ENCODE measurements around the gene NME3.

NME3 gene

DNA sequence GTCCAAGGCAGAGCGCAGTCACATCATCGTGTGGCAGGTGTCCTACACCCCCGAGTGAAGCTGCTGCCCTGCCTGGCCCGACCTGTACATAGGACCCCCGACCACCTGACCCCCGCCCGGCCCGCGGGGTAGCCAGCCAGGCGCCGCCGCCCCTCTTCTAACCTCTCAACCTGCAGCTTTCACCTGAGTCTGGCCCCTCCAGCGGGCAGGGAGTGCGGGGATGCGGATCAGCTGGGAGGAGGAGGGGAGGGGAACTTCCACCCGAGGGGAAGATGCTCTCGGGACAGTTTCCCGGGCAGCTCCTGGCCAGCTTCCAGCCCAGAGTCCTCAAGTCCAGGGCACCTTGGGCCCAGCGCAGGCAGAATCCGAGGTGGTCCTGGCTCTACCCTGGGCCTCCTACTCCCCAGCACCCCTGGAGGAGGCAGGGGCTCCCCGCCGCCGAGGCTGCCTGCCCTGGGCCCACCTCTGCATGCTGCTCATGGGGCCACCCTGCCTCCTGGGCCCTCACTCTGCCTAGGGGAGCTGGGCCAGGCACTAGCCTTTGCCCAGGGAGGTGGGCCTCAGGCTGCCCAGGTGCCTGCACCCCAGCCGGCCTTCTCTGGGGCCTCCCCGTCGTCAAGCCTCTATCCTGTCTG lies 2.5 kb downstream of the NME3 start:
- no peak for DNase-seq (ENCODE audit: low read depth)

DNA sequence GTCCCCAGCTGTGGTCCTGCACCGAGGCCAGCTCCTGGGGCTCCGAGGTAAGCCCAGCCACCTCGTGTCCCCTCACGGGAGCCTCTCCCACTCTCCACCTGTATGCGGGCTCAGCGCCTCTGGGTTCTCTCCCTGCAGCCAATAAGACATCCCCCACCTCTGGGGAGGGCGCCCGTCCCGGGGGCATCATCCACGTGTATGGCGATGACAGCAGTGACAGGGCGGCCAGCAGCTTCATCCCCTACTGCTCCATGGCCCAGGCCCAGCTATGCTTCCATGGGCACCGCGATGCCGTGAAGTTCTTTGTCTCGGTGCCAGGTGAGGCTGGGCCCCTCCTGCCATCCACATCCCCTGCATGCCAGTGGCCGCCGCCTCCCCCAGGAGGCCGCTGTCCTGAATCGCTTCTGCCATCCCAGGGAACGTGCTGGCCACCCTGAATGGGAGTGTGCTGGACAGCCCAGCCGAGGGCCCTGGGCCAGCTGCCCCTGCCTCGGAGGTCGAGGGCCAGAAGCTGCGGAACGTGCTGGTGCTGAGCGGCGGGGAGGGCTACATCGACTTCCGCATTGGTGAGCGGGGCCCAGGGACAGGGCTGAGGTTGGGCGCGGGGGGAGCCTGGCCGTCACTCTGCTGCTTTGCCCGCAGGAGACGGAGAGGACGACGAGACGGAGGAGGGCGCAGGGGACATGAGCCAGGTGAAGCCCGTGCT lies 3.1 kb downstream of the NME3 start:
- DNase-seq (ENCODE audit: low read depth), result no peak

DNA sequence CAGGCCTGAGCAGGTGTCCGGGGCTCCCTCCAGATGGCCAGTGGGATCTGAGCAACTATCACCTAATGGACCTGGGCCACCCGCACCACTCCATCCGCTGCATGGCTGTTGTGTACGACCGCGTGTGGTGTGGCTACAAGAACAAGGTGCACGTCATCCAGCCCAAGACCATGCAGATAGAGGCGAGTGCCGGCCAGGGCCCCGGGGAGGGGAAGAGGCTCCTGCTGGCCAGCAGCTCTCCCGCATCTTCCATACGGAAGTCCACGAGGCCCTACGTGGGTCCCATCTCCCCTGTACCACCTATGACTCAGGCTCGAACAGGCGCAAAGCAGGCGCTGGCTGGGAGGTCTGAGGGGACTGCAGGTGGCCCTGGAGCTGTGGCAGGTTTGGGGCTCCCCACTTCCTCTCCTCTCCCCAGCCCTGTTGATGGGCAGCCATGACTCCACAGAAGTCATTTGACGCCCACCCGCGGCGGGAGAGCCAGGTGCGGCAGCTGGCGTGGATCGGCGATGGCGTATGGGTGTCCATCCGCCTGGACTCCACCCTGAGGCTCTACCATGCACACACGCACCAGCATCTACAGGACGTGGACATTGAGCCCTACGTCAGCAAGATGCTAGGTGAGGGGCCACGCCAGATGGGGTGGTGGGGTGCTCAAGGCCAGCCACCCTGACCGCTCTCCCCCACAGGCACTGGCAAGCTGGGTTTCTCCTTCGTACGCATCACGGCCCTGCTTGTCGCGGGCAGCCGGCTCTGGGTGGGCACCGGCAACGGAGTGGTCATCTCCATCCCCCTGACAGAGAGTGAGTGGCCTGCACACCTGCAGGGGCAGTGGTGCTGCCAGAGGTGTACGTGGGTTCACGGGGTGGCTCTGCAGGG lies 4.0 kb downstream of the NME3 start:
- no peak for DNase-seq (ENCODE audit: low read depth)

DNA sequence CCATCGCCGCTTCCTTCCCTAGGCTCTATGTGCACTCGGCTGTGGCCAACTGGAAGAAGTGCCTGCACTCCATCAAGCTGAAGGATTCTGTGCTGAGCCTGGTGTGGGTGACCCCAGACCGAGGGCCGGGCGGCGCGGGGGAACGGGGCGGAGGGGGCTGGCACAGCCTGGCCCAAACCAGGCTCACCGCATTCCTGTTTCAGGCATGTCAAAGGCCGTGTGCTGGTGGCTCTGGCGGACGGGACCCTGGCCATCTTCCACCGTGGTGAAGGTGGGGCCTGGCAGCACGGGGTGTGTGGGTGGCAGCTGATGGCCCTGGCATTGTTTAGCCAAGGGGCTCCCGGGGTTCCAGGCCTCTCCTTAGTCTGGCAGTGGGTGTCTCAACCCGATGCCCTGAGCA lies 4.6 kb downstream of the NME3 start:
- no peak for DNase-seq (ENCODE audit: low read depth)

DNA sequence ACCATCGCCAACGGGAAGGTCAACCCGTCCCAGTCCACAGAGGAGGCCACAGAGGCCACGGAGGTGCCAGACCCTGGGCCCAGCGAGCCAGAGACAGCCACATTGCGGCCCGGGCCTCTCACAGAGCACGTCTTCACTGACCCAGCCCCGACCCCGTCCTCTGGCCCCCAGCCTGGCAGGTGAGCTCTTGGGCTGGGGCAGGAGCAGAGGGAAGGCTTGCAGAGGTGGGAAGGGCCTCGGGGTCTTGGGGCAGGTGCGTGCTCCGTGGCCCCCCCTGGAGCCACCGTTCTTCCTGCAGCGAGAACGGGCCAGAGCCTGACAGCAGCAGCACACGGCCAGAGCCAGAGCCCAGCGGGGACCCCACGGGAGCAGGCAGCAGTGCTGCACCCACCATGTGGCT lies 5.1 kb downstream of the NME3 start:
- DNase-seq (ENCODE audit: low read depth), result no peak

DNA sequence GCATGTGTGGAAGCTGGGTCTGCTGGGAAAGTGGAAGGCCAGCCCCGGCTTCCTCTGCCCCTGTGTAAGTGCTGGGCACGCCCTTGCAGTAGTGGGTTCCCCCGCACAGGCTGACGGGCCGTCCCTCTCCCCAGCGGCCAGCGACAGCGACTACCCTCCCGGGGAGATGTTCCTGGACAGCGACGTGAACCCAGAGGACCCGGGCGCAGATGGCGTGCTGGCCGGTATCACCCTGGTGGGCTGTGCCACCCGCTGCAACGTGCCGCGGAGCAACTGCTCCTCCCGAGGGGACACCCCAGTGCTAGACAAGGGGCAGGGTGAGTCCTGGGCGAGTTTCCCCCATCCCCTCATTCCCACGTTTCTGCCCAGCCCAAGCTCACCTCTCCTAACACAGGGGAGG lies 5.5 kb downstream of the NME3 start:
- no peak for DNase-seq (ENCODE audit: low read depth)

DNA sequence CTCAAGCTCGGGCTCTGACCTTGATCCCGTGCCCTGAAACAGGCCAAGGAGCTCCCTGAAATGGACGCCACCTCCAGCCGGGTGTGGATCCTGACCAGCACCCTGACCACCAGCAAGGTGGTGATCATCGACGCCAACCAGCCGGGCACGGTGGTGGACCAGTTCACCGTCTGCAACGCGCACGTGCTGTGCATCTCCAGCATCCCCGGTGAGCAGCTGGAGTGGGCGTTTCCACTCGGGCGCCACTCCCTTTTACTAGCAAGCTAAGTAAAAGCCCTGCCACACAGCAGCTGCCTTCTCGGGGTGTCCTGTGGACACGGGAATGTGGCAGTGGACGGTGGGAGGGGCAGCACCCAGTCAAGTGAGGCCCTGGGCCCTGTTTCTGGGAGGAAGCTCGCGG lies 6.4 kb downstream of the NME3 start:
- no peak for DNase-seq (ENCODE audit: low read depth)

DNA sequence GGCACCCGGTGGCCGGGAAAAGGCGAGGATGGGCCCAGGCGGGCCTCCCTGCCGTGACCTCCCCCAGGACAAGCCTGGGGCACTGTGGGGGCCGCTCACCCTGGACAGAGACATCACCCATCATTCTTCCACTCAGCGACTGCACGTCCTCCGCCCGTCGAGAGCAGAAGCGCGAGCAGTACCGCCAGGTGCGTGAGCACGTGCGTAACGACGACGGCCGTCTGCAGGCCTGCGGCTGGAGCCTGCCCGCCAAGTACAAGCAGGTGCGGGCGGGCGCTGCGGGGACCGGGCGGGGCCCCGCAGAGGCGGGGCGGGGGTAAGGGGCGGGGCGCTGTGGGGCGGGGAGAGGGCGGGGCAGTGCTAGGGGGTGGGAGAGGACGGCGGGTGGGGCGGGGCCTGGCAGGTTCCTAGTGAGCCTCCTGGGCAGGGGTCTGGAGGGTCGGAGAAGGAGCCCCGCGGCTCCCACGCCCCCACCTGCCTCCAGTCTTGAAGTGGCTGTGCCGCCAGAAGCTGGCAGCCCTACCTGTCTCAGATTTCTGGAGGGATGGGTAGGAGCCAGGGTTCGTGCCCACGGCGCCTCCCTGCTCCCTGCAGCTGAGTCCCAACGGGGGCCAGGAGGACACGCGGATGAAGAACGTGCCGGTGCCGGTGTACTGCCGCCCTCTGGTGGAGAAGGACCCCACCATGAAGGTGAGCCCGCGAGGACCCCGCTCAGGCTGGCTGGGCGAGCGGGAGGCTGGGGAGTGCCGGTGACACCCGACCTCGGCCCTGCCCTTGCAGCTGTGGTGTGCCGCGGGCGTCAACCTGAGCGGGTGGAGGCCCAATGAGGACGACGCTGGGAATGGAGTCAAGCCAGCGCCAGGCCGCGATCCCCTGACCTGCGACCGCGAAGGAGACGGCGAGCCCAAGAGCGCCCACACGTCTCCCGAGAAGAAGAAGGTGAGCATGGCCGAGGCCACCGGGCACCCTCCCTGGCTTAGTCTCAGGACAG lies 7.5 kb downstream of the NME3 start:
- DNase-seq (ENCODE audit: low read depth), result no peak

DNA sequence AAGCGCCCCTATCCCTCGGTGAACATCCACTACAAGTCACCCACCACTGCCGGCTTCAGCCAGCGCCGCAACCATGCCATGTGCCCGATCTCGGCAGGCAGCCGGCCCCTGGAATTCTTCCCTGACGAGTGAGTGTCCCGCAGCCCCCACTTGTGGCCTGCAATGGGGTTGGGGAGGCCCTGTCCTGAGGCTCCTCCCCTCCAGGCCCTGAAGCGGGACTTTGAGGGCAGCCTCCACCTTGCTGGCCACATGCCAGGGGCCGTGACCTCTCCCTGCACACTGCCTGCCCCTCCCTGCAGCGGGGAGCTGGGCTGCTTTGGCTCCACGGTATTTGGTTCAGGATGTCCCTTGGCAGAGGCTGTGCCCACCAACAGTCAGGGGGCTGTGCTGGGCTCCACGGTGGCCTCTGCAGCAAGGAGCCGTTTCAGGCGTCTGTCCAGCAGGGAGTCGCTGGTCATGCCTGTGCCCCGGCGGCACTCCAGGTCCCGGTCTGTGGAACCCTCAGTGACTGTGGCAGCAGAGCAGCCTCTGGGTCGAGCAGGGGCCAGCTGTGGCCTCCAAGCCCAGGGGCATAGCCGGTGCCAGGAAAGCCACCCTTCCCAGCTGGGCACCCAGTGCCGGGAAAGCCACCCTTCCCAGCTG lies 8.3 kb downstream of the NME3 start:
- no peak for DNase-seq (ENCODE audit: low read depth)

DNA sequence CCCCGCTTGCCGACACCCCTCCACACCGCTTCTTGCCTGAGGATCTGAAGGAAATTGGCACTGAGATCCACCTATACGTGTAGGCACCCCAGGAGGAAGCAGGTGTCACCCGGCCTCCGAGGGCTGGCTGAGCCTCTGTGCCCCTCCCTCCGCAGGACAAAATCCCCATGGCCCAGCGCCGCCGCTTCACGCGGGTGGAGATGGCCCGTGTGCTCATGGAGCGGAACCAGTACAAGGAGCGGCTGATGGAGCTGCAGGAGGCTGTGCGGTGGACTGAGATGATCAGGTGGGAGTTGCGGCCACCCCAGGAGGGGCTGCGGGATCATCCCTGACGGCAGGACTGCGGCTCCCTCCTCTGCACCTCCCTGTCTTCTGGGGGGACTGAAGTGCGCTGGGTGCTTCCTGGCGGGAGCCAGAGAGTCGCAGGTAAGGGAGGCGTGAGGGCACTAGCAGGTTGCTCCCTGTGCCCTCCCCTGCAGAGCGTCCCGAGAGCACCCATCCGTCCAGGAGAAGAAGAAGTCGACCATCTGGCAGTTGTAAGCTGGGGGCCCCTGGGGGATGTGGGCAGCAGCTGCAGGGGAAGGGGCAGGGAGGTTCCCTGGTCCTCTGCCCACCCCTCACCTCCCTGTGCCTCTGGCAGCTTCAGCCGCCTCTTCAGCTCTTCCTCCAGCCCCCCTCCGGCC lies 9.0 kb downstream of the NME3 start:
- DNase-seq (ENCODE audit: low read depth), result no peak

DNA sequence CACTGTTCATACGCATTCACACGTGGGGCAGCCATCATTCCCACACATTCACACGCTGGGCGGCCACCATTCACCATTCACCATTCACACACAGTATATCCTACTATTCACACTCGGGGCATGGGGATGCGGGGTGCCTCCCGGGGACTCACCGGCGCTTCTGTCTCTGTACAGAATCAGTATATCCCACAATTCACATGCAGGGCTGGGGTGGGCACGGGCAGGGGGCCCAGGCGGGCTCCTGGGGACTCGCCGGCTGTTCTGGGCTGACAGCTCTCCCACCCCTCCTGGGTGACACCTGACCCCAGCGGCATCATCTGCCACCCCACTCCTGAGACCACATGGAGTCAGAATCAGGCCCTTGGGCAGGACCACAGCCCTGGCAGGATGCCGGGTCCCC lies 9.6 kb downstream of the NME3 start:
- DNase-seq (ENCODE audit: low read depth), result no peak

DNA sequence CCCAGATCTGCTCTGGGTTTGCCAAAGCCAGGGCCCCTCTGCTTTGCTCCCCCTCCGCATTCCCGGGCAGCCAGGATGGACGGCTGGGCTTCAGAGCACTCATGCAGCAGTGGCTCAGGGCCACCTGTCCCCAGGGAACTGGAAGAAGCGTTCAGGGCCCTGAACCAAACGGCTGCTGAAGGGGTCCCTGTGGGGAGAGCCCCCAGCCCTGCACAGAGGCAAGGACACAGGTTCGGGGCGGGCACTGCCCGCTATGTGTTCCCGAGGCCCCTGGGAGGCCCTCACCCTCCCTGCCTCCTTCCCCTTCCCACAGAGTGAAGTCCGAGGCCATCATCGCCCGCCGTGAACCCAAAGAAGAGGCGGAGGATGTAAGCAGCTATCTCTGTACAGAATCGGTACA lies 10.4 kb downstream of the NME3 start:
- DNase-seq (ENCODE audit: low read depth), result no peak

DNA sequence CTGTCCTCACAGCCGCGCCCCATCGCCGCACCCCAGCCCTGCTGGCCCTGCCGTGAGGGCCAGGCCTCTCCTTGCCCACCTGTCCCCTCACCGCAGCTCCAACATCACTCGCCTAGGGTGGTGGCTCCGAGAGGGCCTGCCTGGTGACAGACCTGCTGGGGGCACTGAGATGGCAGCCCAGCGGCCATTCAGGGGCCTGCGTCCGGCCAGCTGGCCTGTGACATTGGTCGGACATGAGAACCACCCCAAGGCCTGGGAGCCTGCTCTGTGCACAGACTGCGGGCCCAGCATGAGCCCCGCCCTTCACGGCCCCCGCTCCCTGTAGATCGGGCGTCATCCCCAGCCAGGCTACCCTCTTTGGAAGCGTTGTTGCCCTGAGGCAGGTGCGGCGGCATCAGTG lies 11.8 kb downstream of the NME3 start:
- DNase-seq (ENCODE audit: low read depth), result no peak

DNA sequence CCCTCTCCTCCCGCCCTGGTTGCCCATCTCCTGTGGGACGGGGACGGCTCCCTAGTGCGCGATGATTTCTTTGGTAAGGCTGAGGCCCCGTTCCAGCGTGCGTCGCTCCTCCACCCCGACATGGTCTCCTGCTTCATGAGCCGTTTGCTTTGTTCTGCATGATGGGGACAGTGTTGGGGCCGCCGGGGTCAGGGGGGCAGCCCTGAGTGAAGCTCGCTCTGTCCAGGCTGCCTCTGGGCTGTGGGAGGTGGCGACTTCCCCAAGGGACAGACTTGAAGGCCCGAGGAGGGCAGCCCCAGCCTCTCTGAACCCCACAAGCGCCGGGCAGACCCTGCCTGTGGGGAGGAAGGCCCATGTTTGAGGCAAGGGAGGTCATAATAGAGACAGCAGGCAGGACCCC lies 12.4 kb downstream of the NME3 start:
- no peak for DNase-seq (ENCODE audit: low read depth)

DNA sequence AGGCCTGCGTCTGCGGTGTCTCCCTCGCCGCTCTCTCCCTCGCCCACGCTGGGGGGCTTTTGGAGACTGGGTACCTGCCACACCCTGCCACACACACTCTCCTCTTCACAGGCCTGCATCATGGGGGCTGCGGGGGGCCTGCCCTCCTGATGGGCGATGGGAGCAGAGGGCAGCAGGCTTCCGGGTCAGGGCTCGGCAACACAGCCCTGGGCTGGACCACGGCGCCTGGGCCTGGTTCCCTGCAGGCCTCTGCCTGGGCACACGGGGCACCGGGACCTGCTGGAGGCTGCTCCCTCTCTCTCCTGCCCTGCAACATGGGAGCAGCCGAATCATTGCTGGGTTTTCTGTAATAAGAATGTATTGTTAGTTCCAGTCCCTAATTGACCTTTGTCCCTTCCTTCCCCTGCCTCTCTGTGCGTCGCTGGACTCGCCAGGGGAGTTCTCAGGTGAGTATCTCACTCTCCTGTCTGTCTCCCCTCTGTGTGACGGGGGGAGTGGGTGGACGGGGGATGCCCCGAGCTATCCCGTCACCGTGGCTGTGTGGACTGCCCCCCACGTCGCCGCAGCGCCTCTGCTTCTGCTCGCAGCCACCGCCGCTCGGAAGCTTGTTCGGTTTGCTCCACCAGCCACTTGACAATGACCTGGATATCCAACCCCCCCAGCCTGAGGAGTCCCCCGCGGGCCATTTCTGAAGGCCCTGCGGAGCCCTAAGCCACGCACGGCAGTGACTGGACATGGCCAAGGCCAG lies 13.5 kb downstream of the NME3 start:
- DNase-seq (ENCODE audit: low read depth), result no peak

DNA sequence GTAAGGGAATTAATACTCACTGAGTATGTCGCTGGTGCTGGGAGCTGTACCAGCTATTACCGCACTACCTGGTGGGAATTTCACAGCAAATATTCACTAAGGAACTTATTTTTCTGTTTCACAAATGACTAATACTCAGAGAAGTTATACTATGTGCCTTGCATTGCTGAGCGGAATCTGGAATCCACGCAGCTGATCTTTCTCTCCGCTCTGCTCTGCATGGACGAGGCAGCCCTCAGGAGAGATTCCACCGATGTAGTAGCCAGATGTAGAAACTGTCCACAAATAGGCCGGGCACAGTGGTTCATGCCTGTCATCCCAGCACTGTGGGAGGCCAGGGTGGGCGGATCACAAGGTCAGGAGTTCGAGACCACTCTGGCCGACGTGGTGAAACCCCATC lies 17.1 kb downstream of the NME3 start:
- DNase-seq (ENCODE audit: low read depth), result no peak

DNA sequence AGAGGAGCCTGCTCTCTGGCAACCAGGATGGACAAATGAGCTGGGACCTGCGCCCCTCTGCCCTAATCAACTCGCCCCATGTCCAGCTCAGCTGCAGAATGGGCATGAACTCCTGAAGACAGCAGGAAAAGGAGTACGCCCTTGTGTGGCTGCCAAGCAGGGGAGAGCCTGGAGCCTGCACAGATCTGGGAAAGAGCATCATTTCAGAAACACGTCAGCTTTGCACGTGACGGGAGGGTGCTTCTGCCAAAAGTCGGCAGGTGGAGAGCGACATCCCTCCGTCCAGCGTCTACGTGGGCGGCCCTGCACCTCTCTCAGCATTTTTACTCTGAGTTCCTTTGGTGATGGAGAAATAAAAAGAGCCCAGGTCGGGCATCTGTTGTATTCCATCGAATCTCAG lies 18.5 kb downstream of the NME3 start:
- no peak for DNase-seq (ENCODE audit: low read depth)

DNA sequence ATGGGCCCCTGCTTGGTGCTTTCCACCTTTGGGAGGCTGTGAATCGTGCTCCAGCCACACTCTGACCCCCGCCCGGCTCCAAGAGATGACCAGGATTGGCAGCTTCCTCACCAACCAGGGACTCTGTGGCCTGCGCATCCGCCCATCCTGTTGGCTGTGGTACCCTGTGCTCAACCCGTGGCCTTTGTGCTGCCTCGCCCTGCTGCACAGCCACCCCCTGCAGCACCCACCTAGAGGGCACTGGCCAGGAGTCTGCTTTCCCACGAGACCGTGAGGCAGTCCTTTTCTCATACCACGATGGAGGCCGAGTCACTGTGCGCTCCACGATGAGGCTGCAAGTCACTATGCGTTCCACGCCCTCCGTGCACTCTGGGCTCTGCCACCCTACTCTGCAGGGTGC lies 19.4 kb downstream of the NME3 start:
- no peak for DNase-seq (ENCODE audit: low read depth)

DNA sequence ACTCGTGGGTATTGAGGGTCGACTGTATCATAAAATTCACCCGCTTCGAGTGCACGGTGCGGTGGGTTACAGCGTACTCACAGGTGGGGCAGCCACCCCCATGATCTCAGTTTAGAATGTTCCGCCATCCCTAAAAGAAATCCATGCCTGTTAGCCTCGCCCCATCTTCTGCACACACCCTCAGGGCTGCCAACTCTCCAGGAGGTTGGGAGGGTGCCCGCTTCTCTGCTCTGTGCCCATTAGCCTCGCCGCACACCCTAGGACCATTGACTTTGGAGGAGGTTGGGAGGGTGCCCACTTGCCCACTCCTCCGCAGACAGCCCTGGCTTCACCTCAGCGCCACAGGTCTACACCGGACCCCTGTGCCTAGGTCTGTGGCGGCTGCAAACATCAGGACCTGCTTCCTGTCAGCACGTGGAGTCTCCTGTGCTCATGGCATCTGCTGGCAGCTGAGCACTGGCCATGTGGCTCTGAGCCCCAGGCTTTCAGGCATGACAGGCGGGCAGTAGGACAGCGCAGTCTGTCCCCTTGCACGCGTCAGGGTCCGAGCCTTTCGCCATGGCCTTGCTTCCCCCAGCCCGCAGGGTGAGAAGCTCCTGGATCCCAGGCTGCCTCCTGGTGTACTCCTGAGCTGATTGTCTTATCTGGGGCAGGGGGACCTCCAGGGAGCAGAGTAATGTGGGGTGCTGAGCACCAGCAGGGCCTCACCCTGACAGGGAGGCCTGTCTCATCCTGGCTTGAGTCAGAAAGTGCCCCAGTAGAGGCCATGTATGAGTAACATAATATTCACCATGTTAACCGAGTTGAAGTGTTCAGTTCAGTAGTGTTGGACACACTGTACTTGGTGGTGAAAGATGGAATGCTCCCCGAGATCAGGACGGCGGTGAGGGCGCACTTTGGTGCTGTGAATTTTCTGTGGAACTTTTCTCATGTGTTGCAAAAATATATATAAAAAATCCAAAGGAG lies 21.9 kb downstream of the NME3 start:
- no peak for DNase-seq (ENCODE audit: low read depth)

Measured in stimulated activated CD8-positive, alpha-beta memory T cell treated with anti-CD3 and anti-CD28 coated beads, Interleukin-7, amount 100 ng/mL, for 24 hours (primary cell).